ENCODE results near the gene BBX.

DNA sequence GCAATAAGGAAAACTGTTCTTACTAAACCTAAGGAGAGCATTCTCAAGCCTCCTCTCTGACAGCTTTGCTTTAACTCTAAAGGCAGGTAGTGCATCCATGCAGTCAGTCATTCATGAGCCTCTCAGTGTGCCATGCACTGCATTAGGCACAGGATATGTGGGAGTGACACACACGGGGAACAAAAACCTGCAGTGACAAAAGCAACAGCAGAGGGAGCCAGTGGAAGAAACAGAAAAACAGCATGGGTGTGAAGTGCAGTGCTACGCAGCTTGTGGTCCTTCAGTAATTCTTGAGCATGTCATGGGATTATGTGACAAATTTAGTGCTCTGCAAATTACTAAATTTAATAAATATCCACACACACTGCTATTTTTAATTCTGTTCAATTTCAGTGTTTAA lies 230.7 kb downstream of the BBX start:
- TF ChIP-seq EZH2 (IDR thresholded peaks at IDR 0.05): no peak
- TF ChIP-seq POLR2AphosphoS5 (IDR thresholded peaks at IDR 0.05; ENCODE audit: borderline replicate concordance, low read depth, low read length): no peak
- TF ChIP-seq FOXP2 (optimal IDR thresholded peaks at IDR 0.05; ENCODE audit: control extremely low read depth, extremely low read length, insufficient read depth): no peak
